ENCODE results near the gene GDE1. TPM values are rescaled to one million over a fixed set of nuclear protein-coding genes. Genes with fewer than 3 reads are reported as not detected.

GDE1 gene
- polyA plus RNA-seq, 2 of the 4 experiments (the other 2 are of a cell fraction) = 54.9 to 85.2 TPM

DNA sequence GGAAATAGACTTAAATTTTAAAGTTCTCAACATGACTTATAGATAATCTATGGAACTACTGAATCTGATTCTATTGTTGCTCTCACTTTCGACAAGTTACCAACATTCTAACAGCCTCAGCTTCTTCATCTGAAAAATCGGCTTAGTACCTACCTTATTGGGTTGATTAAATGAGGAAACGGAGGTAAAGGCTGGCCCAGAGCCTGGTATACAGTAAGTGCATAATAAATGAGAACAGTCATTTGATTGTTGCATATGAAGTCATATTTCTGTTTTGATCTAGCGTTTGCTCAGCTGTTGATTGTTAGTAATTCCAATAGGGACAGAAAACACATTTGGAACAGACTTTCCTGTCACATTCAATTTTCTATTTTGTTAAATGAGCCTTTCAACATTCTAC, 38.2 kb upstream of the GDE1 start:
- POLR2A ChIA-PET = no interaction called here
- FAIRE-seq (no peak), ATAC-seq (no peak), DNase-seq (ENCODE audit: low read depth in 1 of 2, low spot score in 1 of 2) (no peak)
- TF ChIP-seq FOSB (CRISPR knock-in tag; IDR thresholded peaks at IDR 0.05) (no peak), RAD21 (conservative IDR thresholded peaks at IDR 0.05 in 1 of 2, IDR thresholded peaks at IDR 0.05 in 1 of 2) (no peak), JUN (IDR thresholded peaks at IDR 0.05) (no peak)
- TF ChIP-seq, protein P1, sequence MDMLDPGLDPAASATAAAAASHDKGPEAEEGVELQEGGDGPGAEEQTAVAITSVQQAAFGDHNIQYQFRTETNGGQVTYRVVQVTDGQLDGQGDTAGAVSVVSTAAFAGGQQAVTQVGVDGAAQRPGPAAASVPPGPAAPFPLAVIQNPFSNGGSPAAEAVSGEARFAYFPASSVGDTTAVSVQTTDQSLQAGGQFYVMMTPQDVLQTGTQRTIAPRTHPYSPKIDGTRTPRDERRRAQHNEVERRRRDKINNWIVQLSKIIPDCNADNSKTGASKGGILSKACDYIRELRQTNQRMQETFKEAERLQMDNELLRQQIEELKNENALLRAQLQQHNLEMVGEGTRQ (IDR thresholded peaks at IDR 0.05) = no peak
- CTCF ChIA-PET = interaction anchor here (0.7 to 1.4 kb wide), 14 partner anchors 21 to 825 kb away, joined by 3 to 7 read pairs (median 3); partner anchors contain the start of genes IQCK and KNOP1
- Histone ChIP-seq H3K4me2 (no peak overlapping the region), H3K4me3 (no peak overlapping the region), H3K27ac (no peak overlapping the region), H3K4me1 (peaks cover 6% of the 10 kb centered on the region; the same call in 1 of the 3 replicates), H3K9me3 (peaks cover 13% of the 10 kb centered on the region; the same call in 2 of the 3 replicates)
- 91% methylated on average over 4 of the region's 4 CpGs for WGBS (ENCODE audit: missing lambda C conversion rate)

DNA sequence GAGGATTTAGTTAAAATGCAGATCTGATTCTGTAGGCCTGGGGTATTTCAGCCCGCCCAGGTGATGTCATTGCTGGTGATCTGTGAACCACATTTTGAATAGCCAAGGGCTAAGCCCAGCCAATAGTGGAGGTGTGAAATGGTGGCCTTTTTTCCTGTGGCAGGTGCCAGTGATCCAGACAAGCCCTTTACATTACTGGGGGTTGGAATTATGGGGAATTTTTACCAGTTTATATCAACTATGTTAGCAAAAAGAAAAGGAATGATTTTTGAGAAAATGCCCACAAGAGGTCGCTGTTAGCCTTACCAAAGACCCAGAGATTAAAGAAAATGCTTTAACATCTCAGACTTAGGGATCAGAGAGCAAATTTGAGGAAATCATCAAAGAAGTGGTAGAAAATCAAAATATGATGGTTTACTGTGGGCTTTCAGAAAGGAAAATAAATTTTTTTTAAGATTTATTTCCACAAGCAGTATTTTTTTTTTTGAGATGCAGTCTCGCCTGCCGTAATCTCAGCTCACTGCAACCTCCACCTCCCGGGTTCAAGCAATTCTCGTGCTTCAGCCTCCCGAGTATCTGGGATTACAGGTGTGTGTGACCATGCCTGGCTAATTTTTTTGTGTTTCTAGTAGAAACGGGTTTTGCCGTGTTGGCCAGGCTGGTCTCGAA, 37.5 kb upstream of the GDE1 start:
- DNase-seq (ENCODE audit: low read depth in 1 of 2, low spot score in 1 of 2) (peak; percentile 35 to 67), ATAC-seq (no peak), FAIRE-seq (no peak)
- ChIA-PET CTCF (interaction anchor here (0.7 to 3.7 kb wide), 18 partner anchors 8 to 825 kb away, joined by 3 to 18 read pairs (median 3); partner anchors contain the start of genes IQCK and KNOP1), POLR2A (no interaction called here)
- WGBS (ENCODE audit: missing lambda C conversion rate) = 69% methylated on average over 10 of the region's 10 CpGs
- no peak overlapping the region for H3K4me3 ChIP-seq
- H3K27ac ChIP-seq = no peak overlapping the region
- TF ChIP-seq, protein P2, sequence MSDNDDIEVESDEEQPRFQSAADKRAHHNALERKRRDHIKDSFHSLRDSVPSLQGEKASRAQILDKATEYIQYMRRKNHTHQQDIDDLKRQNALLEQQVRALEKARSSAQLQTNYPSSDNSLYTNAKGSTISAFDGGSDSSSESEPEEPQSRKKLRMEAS (IDR thresholded peaks at IDR 0.05) = no peak
- TF ChIP-seq EHMT2 (IDR thresholded peaks at IDR 0.05; ENCODE audit: low read depth) = no peak
- TF ChIP-seq, protein P3, sequence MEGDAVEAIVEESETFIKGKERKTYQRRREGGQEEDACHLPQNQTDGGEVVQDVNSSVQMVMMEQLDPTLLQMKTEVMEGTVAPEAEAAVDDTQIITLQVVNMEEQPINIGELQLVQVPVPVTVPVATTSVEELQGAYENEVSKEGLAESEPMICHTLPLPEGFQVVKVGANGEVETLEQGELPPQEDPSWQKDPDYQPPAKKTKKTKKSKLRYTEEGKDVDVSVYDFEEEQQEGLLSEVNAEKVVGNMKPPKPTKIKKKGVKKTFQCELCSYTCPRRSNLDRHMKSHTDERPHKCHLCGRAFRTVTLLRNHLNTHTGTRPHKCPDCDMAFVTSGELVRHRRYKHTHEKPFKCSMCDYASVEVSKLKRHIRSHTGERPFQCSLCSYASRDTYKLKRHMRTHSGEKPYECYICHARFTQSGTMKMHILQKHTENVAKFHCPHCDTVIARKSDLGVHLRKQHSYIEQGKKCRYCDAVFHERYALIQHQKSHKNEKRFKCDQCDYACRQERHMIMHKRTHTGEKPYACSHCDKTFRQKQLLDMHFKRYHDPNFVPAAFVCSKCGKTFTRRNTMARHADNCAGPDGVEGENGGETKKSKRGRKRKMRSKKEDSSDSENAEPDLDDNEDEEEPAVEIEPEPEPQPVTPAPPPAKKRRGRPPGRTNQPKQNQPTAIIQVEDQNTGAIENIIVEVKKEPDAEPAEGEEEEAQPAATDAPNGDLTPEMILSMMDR (IDR thresholded peaks at IDR 0.05) = peak; percentile 87
- TF ChIP-seq SMC3 (IDR thresholded peaks at IDR 0.05) = peak; percentile 48; the same call in 2 of the 3 replicates
- TF ChIP-seq HEYL (CRISPR knock-in tag; IDR thresholded peaks at IDR 0.05) = no peak
- TF ChIP-seq RAD21 (conservative IDR thresholded peaks at IDR 0.05 in 1 of 2, IDR thresholded peaks at IDR 0.05 in 1 of 2) = peak; percentile 71 to 73
- H3K9me3 ChIP-seq = peaks cover 13% of the 10 kb centered on the region; the same call in 2 of the 3 replicates
- no peak overlapping the region for H3K4me2 ChIP-seq
- peaks cover 10% of the 10 kb centered on the region; the same call in 1 of the 3 replicates for H3K4me1 ChIP-seq

DNA sequence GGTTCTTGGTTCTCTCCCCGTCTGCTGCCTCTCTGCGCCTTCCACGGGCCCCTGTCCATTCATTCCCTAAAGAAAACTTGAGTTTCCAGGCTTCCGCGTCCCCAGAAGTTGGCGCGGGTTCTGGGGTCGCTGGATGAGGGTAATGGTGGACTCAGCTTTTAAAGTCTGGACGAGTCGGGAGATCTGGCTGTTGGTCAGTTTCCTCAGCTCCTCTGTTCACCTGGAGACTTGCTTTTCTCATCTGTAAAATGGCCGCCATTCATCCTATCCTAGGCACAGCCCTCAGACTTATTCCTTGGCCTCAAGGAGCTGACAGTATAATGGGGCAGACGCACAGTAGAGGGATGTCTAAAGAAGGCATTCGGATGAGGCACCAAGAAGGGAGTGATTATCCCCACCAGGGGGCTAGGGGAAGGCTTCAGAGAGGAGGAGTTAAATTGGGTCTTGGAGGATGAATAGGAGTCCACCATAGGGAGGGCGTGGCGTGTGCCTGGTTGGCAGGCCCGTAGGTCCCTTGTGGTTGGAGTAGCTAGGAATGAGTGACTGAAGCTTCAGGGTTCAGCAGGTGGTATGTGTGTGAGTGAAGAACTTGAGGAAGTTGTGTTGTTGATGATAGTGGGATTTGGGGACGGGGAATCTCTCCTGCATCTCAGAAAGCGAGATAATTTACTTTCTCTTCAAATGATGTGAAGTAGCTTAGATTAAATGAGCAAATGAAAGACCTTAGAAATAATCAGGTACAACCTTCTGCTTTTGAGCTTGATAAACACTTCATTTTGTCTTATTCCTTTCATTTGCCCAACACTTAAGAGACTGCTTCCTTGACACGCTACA, 34.3 kb upstream of the GDE1 start:
- Histone ChIP-seq H3K4me3 (peak overlapping the region; percentile 89), H3K9me3 (no peaks in the 10 kb centered on the region), H3K4me1 (peaks cover 10% of the 10 kb centered on the region; the same call in 1 of the 3 replicates), H3K27ac (peak overlapping the region; percentile 91 to 93), H3K4me2 (peak overlapping the region; percentile 84)
- ChIA-PET CTCF (interaction anchor here (0.6 to 4.6 kb wide), 35 partner anchors 10 to 828 kb away, joined by 3 to 26 read pairs (median 4); partner anchors contain the start of genes CCP110 and GPRC5B), POLR2A (interaction anchor here (0.8 to 1.9 kb wide), 13 partner anchors 11 to 755 kb away, joined by 3 to 11 read pairs (median 3); partner anchors contain the start of genes ARL6IP1, IQCK, ITPRIPL2 and KNOP1)
- FAIRE-seq = no peak
- TF ChIP-seq MYC (IDR thresholded peaks at IDR 0.05; ENCODE audit: borderline replicate concordance, low read length) = no peak
- peak; percentile 88 for TF ChIP-seq ZFP36 (IDR thresholded peaks at IDR 0.05; ENCODE audit: borderline replicate concordance, partially characterized antibody)
- 0 out of 2 replicates have a peak, but pooled peaks have one; percentile 56 for TF ChIP-seq HOXA7 (CRISPR knock-in tag; IDR thresholded peaks at IDR 0.05)
- no peak for TF ChIP-seq RNF2 (IDR thresholded peaks at IDR 0.05; ENCODE audit: borderline replicate concordance, low read depth)
- 0 out of 2 replicates have a peak, but pooled peaks have one; percentile 50 for TF ChIP-seq FOSB (CRISPR knock-in tag; IDR thresholded peaks at IDR 0.05)
- TF ChIP-seq CHD2 (IDR thresholded peaks at IDR 0.05; ENCODE audit: low read length, partially characterized antibody) = no peak
- TF ChIP-seq, protein P4, sequence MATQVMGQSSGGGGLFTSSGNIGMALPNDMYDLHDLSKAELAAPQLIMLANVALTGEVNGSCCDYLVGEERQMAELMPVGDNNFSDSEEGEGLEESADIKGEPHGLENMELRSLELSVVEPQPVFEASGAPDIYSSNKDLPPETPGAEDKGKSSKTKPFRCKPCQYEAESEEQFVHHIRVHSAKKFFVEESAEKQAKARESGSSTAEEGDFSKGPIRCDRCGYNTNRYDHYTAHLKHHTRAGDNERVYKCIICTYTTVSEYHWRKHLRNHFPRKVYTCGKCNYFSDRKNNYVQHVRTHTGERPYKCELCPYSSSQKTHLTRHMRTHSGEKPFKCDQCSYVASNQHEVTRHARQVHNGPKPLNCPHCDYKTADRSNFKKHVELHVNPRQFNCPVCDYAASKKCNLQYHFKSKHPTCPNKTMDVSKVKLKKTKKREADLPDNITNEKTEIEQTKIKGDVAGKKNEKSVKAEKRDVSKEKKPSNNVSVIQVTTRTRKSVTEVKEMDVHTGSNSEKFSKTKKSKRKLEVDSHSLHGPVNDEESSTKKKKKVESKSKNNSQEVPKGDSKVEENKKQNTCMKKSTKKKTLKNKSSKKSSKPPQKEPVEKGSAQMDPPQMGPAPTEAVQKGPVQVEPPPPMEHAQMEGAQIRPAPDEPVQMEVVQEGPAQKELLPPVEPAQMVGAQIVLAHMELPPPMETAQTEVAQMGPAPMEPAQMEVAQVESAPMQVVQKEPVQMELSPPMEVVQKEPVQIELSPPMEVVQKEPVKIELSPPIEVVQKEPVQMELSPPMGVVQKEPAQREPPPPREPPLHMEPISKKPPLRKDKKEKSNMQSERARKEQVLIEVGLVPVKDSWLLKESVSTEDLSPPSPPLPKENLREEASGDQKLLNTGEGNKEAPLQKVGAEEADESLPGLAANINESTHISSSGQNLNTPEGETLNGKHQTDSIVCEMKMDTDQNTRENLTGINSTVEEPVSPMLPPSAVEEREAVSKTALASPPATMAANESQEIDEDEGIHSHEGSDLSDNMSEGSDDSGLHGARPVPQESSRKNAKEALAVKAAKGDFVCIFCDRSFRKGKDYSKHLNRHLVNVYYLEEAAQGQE (IDR thresholded peaks at IDR 0.05) = no peak
- TF ChIP-seq KDM1A (IDR thresholded peaks at IDR 0.05; ENCODE audit: low read depth) = peak; percentile 81; the same call in 1 of the 2 replicates
- 35% methylated on average over 19 of the region's 19 CpGs for WGBS (ENCODE audit: missing lambda C conversion rate)
- peak; percentile 41 to 68 for DNase-seq (ENCODE audit: low read depth in 1 of 2, low spot score in 1 of 2)
- ATAC-seq = peak; percentile 27 to 47

All from A549 (cell line).